ENCODE results near the gene LIPC. TPM values are rescaled to one million over a fixed set of nuclear protein-coding genes. Genes with fewer than 3 reads are reported as not detected.

Gene LIPC
- total and polyA plus RNA-seq, 10 of the 15 experiments (the other 5 are each of a cell fraction or from before 2014, with no cell fraction given): 0.06 to 0.31 (median 0.16) TPM; not detected in 1

GRCh38 chr15:58453931-58454793, 22.4 kb downstream of the LIPC start (continued):
- no peak for TF ChIP-seq ZBTB11 (CRISPR knock-in tag; IDR thresholded peaks at IDR 0.05)
- TF ChIP-seq ZSCAN29 (IDR thresholded peaks at IDR 0.05): no peak
- TF ChIP-seq NR2C1 (IDR thresholded peaks at IDR 0.05): peak; percentile 16; the same call in 1 of the 2 replicates
- TF ChIP-seq SKIL (IDR thresholded peaks at IDR 0.05; ENCODE audit: low read depth, poor library complexity, severe bottlenecking): peak; percentile 26
- no peak for TF ChIP-seq MYC (IDR thresholded peaks at IDR 0.05; ENCODE audit: insufficient read depth, insufficient read length, insufficient replicate concordance, low read length, severe bottlenecking)
- peak; percentile 86 for TF ChIP-seq IRF4 (IDR thresholded peaks at IDR 0.05; ENCODE audit: low read depth, low read length)
- TF ChIP-seq CEBPZ (IDR thresholded peaks at IDR 0.05; ENCODE audit: low read depth, low read length): no peak
- TF ChIP-seq BACH1 (IDR thresholded peaks at IDR 0.05; ENCODE audit: borderline replicate concordance): peak; percentile 47; the same call in 1 of the 2 replicates
- TF ChIP-seq FOXM1 (IDR thresholded peaks at IDR 0.05; ENCODE audit: low read depth, low read length): peak; percentile 83
- no peak for TF ChIP-seq ZNF622 (IDR thresholded peaks at IDR 0.05)
- no peak for TF ChIP-seq ELK1 (IDR thresholded peaks at IDR 0.05; ENCODE audit: low read depth, low read length)
- no peak for TF ChIP-seq SIX5 (IDR thresholded peaks at IDR 0.05; ENCODE audit: low read depth, low read length, severe bottlenecking)
- TF ChIP-seq BCLAF1 (IDR thresholded peaks at IDR 0.05): no peak

Data from GM12878 (cell line).